Endothelial cell of coronary artery (primary cell): ENCODE data around the gene KRTAP21-2. TPM values are rescaled to one million over a fixed set of nuclear protein-coding genes. Genes with fewer than 3 reads are reported as not detected.

Experiments
- total RNA-seq: library from RNA; depleted of rRNA; stranded (reverse); fragments of >200 nt; gene quantifications from 2 replicates; pipeline ENCODE4 v1.2.3, GENCODE V29; 2014

KRTAP21-2 gene
- total RNA-seq, result not detected in 2 replicates

GRCh38 chr21:30747159-30747558, at the start of gene KRTAP21-2:
KRTAP21-2 (minus strand) TSS chr21:30747259; CDS start chr21:30747202, 57 bp downstream.

GRCh38 chr21:30755328-30755727, 8.3 kb upstream of the KRTAP21-2 start, which contains the start of gene KRTAP21-1:
KRTAP21-1 (minus strand) TSS chr21:30755428; CDS start chr21:30755378, 50 bp downstream.

GRCh38 chr21:30718239-30718909, 28.7 kb downstream of the KRTAP21-2 start, which contains the start of gene KRTAP21-3:
KRTAP21-3 (minus strand) TSS chr21:30718777; CDS start chr21:30718759, 18 bp downstream.

Other genes starting within 250 kb of the KRTAP21-2 start
- not detected in 2 replicates for gene KRTAP19-5, start 245.1 kb downstream of the KRTAP21-2 start, total RNA-seq
- not detected in 2 replicates for gene KRTAP19-6, start 205.4 kb downstream of the KRTAP21-2 start, total RNA-seq
- gene KRTAP19-7, start 185.9 kb downstream of the KRTAP21-2 start, total RNA-seq, result not detected in 2 replicates
- gene KRTAP22-2, start 156.9 kb downstream of the KRTAP21-2 start, total RNA-seq, result not detected in 2 replicates
- gene KRTAP6-3, start 154.8 kb downstream of the KRTAP21-2 start, total RNA-seq, result not detected in 2 replicates
- not detected in 2 replicates for gene KRTAP6-2, start 148.4 kb downstream of the KRTAP21-2 start, total RNA-seq
- gene KRTAP22-1, start 146.2 kb downstream of the KRTAP21-2 start, total RNA-seq, result not detected in 2 replicates
- not detected in 2 replicates for gene KRTAP6-1, start 133.3 kb downstream of the KRTAP21-2 start, total RNA-seq
- not detected in 2 replicates for gene KRTAP20-1, start 130.8 kb downstream of the KRTAP21-2 start, total RNA-seq
- not detected in 2 replicates for gene KRTAP20-4, start 126.6 kb downstream of the KRTAP21-2 start, total RNA-seq
- gene KRTAP20-2, start 112.1 kb downstream of the KRTAP21-2 start, total RNA-seq, result not detected in 2 replicates
- gene KRTAP20-3, start 104.4 kb downstream of the KRTAP21-2 start, total RNA-seq, result not detected in 2 replicates
- not detected in 2 replicates for gene KRTAP21-3, start 28.5 kb downstream of the KRTAP21-2 start, total RNA-seq
- not detected in 2 replicates for gene KRTAP21-1, start 8.2 kb upstream of the KRTAP21-2 start, total RNA-seq
- gene KRTAP8-1, start 66.0 kb upstream of the KRTAP21-2 start, total RNA-seq, result not detected in 2 replicates
- not detected in 2 replicates for gene KRTAP7-1, start 82.5 kb upstream of the KRTAP21-2 start, total RNA-seq
- gene KRTAP11-1, start 134.3 kb upstream of the KRTAP21-2 start, total RNA-seq, result not detected in 2 replicates